Lung (tissue), 12 donors: ENCODE measurements around the gene NRIP3. TPM values are rescaled to one million over a fixed set of nuclear protein-coding genes. Genes with fewer than 3 reads are reported as not detected.

Source experiments
- ATAC-seq: fragments of 200-7000 bp; cut with Tn5 transposase; one replicate; pipeline ENCODE4 v1.9.1; 2020; ENCODE audit warnings: moderate number of reproducible peaks; ENCODE audit not compliant: insufficient read depth, low FRiP score
- DNase-seq, 3 donors: peaks; one replicate each; pipeline ENCODE4 v3.0.0-alpha.2; 2013 to 2017
- H3K27ac ChIP-seq, 2 donors: one replicate each; pipeline ENCODE4 v1.5.1; 2013; ENCODE audit warnings: mild to moderate bottlenecking in 2 of 2, moderate library complexity in 2 of 2, control low read depth in 1 of 2, inconsistent platforms in 1 of 2, low read depth in 1 of 2, low read length in 1 of 2
- H3K27me3 ChIP-seq, 3 donors: one replicate each; pipeline ENCODE4 v1.5.1; 2013; ENCODE audit warnings: low read length in 2 of 3; ENCODE audit not compliant: control insufficient read depth in 3 of 3, insufficient read depth in 3 of 3
- H3K36me3 ChIP-seq, 4 donors: one replicate each; pipeline ENCODE4 v1.5.1; 2013; ENCODE audit warnings: low read length in 4 of 4, mild to moderate bottlenecking in 1 of 4, moderate library complexity in 1 of 4; ENCODE audit not compliant: control insufficient read depth in 4 of 4, insufficient read depth in 4 of 4
- H3K4me1 ChIP-seq, 5 donors: one replicate each; pipeline ENCODE4 v1.5.1; 2013; ENCODE audit warnings: low read length in 5 of 5, mild to moderate bottlenecking in 2 of 5, moderate library complexity in 1 of 5; ENCODE audit not compliant: control insufficient read depth in 5 of 5, insufficient read depth in 5 of 5
- H3K4me3 ChIP-seq: one replicate; pipeline ENCODE4 v1.5.1; 2013; ENCODE audit warnings: mild to moderate bottlenecking, control low read depth, moderate library complexity
- H3K9ac ChIP-seq, 2 donors: one replicate each; pipeline ENCODE4 v1.5.1; 2013; ENCODE audit warnings: low read length in 2 of 2, control low read depth in 1 of 2; ENCODE audit not compliant: insufficient read depth in 1 of 2
- H3K9me3 ChIP-seq, 4 donors: one replicate each; pipeline ENCODE4 v1.5.1; 2013; ENCODE audit warnings: low read length in 3 of 4, mild to moderate bottlenecking in 1 of 4, moderate library complexity in 1 of 4; ENCODE audit not compliant: control insufficient read depth in 4 of 4, insufficient read depth in 3 of 4
- WGBS, 2 donors: extraction: QIAGEN DNeasy Blood & Tissue Kit; methylation state at CpG; one replicate each; pipeline ENCODE4 v1.1.7; 2013; 5-methylcytosine and 5-hydroxymethylcytosine counted together
- polyA plus RNA-seq, 2 donors: library from polyadenylated mRNA; stranded (reverse); fragments of 200-250 nt; gene quantifications; one replicate each; pipeline ENCODE4 v1.2.1, GENCODE V29; 2013
- total RNA-seq, 2 donors: library from RNA; depleted of rRNA in 1 of 2; stranded (reverse); fragments of >200 nt in 1 of 2; gene quantifications; one replicate each; pipeline ENCODE4 v1.2.1, GENCODE V29; 2014 to 2021
- TF ChIP-seq, protein P1 (sequence below): IDR thresholded peaks from 2 replicates; pipeline ENCODE4 v1.5.1; 2012; ENCODE audit warnings: mild to moderate bottlenecking; ENCODE audit errors: control extremely low read depth, extremely low read depth
- donor health status: control.
- donor health status: control.
- donor health status: Bipolar disorder and iron deficiency.
- donor health status: healthy.
- donor health status: DM: yes; HTN: yes; CAD: no.

NRIP3 gene
- total and polyA plus RNA-seq, 4 donors, result 0.28 to 2.2 (median 1.9) TPM

DNA sequence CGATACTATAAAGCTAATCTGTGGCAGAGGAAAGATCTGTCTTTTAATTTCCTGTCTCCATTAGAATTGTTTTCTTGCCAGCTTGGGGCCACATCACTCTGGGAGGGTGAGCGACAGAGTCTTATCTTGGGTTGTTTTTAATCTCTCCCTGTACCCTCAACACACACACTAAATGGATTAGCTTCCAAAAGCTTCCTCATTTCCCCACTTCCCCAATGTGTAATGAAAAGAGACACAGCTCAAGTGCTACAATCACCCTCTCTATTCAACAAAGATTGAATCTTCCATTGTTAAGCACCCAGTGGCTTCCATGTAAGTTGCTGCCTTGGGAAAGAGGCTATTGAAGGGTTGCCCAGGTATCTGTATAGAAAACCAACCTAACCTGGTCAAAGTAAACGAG lies 54.9 kb downstream of the NRIP3 start:
- H3K27me3 ChIP-seq, result no peaks in the 10 kb centered on the region
- no peak for DNase-seq
- H3K9ac ChIP-seq, result no peak overlapping the region
- no peak overlapping the region for H3K27ac ChIP-seq
- no peak for ATAC-seq
- no peaks in the 10 kb centered on the region for H3K4me1 ChIP-seq
- TF ChIP-seq, protein P1, sequence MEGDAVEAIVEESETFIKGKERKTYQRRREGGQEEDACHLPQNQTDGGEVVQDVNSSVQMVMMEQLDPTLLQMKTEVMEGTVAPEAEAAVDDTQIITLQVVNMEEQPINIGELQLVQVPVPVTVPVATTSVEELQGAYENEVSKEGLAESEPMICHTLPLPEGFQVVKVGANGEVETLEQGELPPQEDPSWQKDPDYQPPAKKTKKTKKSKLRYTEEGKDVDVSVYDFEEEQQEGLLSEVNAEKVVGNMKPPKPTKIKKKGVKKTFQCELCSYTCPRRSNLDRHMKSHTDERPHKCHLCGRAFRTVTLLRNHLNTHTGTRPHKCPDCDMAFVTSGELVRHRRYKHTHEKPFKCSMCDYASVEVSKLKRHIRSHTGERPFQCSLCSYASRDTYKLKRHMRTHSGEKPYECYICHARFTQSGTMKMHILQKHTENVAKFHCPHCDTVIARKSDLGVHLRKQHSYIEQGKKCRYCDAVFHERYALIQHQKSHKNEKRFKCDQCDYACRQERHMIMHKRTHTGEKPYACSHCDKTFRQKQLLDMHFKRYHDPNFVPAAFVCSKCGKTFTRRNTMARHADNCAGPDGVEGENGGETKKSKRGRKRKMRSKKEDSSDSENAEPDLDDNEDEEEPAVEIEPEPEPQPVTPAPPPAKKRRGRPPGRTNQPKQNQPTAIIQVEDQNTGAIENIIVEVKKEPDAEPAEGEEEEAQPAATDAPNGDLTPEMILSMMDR, result no peak
- 27 to 55% methylated on average over 3 of the region's 3 CpGs for WGBS, 2 donors
- no peak overlapping the region for H3K4me3 ChIP-seq
- peaks cover 15 to 30% (median 20%) of the 10 kb centered on the region in 4 donors for H3K36me3 ChIP-seq
- no peaks in the 10 kb centered on the region for H3K9me3 ChIP-seq

DNA sequence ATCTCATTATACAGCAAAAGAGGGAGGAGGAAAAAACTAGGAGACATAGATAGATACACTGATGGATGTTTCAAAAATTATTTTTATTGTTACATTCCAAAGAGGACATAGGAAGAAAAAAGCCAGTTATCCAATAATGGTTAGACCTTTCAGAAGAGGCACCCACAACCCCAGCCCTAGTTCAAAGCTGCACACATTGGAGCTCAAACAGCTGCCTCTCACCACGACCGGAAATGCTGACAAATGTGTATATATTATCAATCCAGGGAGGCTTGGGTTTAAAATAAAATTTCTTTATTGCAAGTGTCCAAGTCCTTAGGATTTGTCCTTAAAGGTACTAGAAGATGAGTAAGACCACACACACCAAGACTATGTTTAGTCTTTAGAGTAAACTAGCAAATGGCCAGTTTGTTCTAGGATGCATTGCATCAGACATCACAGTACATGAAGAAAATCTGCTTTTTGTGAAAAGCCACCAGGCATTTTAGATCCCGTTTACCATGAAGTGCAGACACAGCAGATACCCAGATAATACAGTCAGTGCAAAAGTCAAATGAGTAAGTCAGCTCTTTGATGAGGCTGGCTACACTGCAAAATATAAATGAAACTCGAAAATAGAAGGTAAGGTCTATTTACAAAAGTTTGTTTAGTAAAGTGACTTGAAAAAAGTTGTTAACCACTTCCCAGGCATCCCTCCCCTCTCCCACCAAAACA lies 56.4 kb downstream of the NRIP3 start:
- no peaks in the 10 kb centered on the region for H3K4me1 ChIP-seq
- WGBS, 2 donors, result 87 to 89% methylated on average over 4 of the region's 4 CpGs
- H3K27ac ChIP-seq, result no peak overlapping the region
- DNase-seq, result no peak
- peaks cover 6 to 19% (median 15%) of the 10 kb centered on the region in 4 donors for H3K36me3 ChIP-seq
- no peak for ATAC-seq
- H3K27me3 ChIP-seq, result no peaks in the 10 kb centered on the region
- H3K9ac ChIP-seq, result no peak overlapping the region
- TF ChIP-seq, protein P1, result no peak
- no peaks in the 10 kb centered on the region for H3K9me3 ChIP-seq
- no peak overlapping the region for H3K4me3 ChIP-seq

DNA sequence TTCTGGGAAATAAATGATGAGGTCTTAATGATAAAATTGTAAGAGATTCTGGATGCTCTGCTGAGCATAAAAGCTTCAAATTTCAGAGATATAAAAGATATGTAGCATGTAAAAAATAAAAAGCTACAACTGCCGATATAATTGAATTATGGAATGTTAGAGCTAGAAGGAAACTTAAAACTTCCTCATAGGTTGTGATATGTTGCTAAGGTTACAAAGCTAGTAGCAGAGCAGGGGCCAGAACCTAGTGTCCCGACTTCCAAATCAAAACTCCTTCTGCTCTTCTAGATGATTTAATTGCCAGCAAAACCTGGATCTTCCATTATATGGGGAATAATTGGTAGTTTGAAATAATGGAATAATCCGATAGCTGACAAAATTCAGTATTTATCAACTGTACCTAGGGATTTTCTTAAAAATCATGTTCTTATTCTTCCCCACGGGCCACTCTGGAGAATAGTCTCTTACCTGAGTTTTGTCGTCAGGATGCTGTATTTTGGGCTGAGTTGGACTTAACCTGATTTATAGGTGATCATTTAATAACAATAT lies 61.2 kb downstream of the NRIP3 start, which contains the start of gene ASCL3:
Gene ASCL3 (minus strand): TSS at position 499 of the 549 bp plus-strand sequence. CDS start 4,855 bp downstream, outside the sequence.
- Histone ChIP-seq H3K36me3 (peaks cover 0 to 5% (median 3%) of the 10 kb centered on the region in 4 donors), H3K4me3 (no peak within 1 kb of the TSS), H3K4me1 (peaks cover 0 to 6% (median 0%) of the 10 kb centered on the region in 5 donors), H3K27me3 (no peaks in the 10 kb centered on the region), H3K9me3 (no peaks in the 10 kb centered on the region), H3K27ac (no peak within 1 kb of the TSS), H3K9ac (no peak within 1 kb of the TSS)
- TF ChIP-seq, protein P1, result no peak
- ATAC-seq (no peak), DNase-seq (no peak)
- 82 to 85% methylated on average over 5 of the region's 5 CpGs for WGBS, 2 donors
